ENCODE data around the gene NINJ1. TPM values are rescaled to one million over a fixed set of nuclear protein-coding genes. Genes with fewer than 3 reads are reported as not detected.

Gene NINJ1
- total RNA-seq, 1 experiment from 2014 or later: 71.0 TPM

DNA sequence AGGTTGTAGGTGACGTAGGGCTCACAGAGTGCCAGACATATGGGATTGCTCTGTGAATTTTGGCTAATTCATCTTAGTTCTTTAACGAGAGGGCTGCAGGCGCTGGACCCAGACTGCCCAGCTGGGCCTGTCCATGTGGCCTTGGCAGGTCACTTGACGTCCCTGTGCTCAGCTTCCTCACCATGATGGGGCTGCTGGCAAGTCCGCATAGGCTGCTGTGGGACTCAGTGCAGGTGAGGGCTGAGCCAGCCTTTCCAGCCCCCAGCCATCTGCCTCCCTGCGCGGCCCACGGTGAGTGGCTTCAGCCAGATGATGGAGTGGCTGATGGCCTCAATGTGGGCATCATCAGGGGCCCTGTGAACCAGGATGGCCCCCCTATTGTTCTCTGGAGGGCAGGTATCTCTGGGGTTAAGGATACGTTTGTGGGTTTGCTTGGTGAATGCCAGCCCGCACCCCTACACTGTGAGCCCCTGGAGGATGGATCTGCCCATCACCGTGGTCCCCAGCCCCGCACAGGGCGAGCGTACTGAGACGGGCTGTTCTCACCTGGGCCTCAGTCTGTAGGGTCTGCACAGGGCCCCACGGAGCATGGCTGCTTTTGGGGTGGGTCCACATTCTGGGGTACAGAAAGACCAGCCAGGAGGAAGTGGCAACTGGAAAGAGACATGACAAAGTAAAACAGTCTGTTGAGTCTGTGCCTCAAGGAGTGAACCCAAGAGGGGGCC is 34.3 kb downstream of the NINJ1 start:
- Histone ChIP-seq H3K36me3 (peaks cover 4% of the 10 kb centered on the region; the same call in 1 of the 2 replicates), H3K9me3 (no peaks in the 10 kb centered on the region), H3K4me3 (no peak overlapping the region), H3K27me3 (no peaks in the 10 kb centered on the region)
- no peak for DNase-seq

DNA sequence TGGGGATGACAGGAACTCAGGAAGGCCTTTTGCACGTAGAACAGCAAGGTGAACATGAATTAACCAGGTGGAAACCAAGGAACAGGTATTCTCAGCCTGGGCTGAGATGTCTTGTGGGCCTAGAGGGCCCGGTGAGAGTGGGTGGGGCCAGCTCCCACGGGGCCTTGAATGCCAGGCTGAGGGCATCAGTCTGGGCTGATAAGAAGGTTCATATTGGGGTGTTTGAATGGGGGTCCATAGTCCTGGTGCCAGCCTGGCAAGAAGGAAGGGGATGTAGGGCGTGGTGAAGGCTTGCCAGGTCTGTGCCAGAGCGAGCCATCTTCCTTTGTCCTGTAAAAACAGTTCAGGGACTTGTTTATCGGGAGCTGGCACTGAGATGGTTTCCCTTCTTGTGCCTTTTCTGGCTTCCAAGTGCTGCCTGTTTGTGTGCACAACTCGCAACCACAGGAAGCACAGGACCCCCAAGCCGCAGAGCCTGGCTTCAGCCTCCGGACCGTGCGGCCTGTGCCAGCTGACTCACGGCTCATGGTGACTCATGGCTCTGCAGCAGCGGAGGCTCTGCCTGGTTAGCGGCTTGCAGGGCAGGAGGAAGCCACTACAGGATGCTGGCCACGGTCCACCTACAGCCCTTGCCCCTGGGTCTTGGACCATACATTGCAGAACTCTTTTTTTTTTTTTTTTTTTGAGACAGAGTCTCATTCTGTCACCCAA is 35.7 kb downstream of the NINJ1 start:
- peak; percentile 99 for DNase-seq
- Histone ChIP-seq H3K27me3 (no peaks in the 10 kb centered on the region), H3K9me3 (no peaks in the 10 kb centered on the region), H3K36me3 (no peaks in the 10 kb centered on the region; the same call in 1 of the 2 replicates), H3K4me3 (0 out of 2 replicates have a peak overlapping the region, but pooled peaks have one; percentile 76)

DNA sequence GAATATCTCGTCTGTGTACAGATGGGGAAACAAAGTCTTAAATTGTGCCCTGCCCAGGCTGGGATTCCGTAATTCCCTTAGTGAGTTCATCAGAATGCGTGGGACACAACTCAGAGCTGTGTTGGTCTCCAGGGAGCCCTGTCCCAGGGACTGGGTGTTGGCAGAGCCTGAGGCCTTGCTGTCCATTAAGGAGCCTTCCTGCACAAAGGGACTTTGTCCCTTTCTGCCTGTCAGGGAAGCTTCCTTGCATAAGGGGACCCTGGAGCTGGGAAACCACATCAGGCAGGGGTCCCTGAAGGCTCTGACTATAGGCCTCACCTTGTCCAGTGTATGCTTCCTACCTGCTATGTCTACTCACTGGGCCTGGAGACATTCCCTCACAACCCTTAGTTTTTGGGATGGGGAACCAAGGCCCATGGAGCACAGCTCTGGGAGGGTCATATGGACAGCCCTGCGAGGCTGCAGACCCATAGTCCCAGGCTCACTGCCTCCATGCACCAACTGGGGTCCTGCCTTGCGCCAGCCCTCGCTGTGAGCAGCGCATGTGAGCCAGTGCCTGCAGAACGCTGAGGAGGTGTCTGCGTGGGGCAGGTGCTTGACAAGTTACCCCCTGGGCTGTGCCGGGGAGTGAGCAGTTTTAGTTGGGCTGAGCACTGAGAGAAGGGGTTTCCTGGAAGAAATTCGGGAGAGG is 36.4 kb downstream of the NINJ1 start:
- DNase-seq: no peak
- Histone ChIP-seq H3K9me3 (no peaks in the 10 kb centered on the region), H3K4me3 (peak overlapping the region; percentile 76), H3K27me3 (no peaks in the 10 kb centered on the region), H3K36me3 (no peaks in the 10 kb centered on the region; the same call in 1 of the 2 replicates)

DNA sequence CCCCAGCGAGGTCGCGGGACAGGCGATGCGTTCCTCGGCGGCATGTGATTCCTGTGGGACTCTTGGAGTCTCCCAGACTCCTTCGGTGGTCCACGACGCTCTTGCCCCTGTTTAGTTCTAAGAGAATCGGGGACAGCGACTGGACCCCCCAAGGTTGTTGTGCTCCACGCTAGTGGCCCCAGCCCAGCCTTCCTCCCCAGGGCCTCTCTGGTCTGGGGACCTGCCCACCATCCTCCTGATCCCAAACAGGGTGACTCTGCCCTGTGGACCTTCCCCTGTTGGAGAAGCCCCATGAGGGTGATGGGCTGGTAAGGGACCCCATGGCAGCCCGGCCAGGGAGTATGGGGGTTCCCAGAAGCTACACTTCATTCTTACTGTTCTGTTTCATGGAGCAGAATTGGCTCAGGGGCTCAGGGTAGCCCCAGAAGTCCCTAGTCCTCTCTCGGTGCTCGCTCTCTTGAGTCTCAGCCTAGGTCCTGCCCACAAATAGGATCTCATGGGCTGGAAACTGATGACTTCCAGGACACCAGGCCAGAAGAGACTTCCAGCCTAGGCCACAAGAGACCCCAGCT is 37.2 kb downstream of the NINJ1 start:
- Histone ChIP-seq H3K27me3 (no peaks in the 10 kb centered on the region), H3K4me3 (peak overlapping the region; percentile 76), H3K9me3 (peaks cover 2% of the 10 kb centered on the region; the same call in 1 of the 2 replicates), H3K36me3 (no peaks in the 10 kb centered on the region; the same call in 1 of the 2 replicates)
- no peak for DNase-seq

DNA sequence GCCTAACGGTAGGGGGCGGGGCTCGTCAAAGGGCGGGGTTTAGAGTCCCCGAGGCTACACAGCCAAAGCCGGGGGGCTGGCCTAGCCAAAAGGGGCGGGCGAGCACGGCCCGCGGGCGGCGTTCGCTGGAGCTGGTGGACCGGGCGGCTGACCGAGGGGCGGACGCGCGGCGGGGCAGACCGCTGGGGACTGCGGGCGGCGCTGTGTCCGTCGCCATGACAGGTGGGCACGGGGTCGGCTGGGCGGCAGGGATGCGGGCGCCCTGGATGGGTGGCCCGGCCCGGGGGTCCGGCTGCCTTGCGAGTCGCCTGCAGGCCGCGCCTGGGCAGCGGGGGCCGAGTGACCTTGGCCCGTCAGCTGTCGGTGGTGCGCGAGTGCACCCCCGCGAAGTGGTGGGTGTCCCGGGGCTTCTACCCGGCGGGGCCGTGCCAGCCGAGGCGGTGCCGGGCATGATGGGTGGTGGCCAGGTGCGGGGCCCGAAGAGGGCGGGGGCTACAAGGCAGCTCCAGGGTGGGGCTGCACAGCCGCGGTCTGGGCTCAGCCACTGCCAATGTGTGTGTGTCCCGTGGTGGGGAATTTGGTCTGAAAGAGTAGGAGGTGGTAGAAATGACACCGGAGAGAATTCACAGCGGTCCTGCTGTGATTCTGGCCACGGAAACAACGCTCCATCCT is 37.8 kb downstream of the NINJ1 start, which contains the start of gene CARD19:
TSS of gene CARD19 (plus strand) at position 87 of the 672 bp plus-strand sequence. CDS start at position 216, 129 bp downstream.
- peak; percentile 55 for DNase-seq
- no peaks in the 10 kb centered on the region for H3K27me3 ChIP-seq
- peak within 1 kb of the TSS; percentile 76 for H3K4me3 ChIP-seq
- no peaks in the 10 kb centered on the region; the same call in 1 of the 2 replicates for H3K36me3 ChIP-seq
- peaks cover 8% of the 10 kb centered on the region for H3K9me3 ChIP-seq

DNA sequence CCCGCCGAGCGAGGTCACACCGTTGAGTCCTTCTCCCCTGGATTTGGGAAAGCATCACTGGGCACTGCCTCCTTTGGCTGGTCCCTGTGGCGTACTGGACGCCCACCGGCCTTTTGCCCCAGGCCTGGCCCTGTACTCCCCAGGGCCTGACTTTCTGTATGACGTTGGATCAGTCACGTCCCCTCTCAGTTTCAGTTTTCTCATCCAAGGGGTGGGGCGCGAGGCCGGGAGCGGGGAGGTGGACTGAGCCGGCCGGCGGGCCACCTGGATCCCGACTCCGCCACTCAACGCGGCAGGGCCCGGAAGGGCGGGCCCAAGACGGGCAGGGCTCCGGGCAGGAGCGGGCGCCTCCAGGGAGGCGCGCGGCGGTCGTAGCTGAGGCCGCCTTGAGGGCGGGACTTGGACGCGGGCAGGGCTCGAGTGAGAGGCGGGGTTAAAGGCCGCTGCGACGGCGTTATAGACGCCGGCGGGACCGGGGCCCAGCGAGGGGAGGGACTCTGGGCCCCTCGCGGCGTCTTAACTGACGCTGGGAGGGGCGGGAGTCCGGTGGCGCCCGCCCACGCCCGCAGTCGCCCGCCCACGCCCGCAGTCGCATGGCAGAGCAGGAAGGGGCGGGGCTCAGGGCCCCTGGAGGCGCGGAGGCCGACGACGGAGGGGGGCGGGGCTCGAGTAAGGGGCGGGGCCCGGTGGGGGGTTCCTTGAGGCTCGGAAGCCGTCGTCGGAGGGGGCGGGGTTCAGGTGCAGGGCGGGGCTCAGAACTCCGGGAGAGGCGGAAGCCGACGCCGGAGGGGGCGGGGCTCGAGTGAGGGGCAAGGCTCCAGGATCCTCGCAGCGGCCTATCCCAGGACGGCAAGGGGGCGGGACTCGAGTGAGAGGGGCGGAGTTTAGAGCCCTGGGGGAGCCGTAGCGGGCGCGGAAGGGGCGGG is 38.6 kb downstream of the NINJ1 start:
- Histone ChIP-seq H3K4me3 (peak overlapping the region; percentile 76), H3K27me3 (no peaks in the 10 kb centered on the region), H3K36me3 (no peaks in the 10 kb centered on the region; the same call in 1 of the 2 replicates), H3K9me3 (peaks cover 10% of the 10 kb centered on the region)
- peak; percentile 98 for DNase-seq

DNA sequence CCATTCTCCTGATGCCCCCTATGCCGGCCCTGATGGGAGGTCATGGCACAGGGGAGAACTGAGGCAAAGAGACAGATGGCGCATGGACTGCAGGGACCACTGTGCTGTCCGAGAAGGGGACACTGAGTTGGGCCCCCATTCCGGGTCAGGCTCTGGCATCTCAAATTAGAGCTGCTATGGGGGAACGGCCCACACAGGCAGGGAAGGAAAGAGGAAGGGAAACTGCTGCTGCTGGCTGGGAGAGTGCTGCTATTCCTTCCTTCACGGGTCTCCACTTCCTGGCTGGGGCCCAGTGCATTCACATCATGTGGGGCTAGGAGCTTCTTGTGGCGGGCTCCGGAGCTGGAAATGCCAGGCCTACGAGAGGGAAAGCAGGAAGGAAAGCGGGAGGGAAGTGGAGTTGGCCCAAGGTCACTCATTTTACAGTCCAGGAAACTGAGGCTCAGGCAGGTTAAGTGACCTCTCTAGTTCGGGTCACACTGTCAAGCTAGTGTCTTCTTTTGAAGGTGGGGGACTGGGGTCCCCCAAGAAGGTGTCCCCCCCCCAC is 39.3 kb downstream of the NINJ1 start:
- no peak for DNase-seq
- no peaks in the 10 kb centered on the region for H3K36me3 ChIP-seq
- peaks cover 12% of the 10 kb centered on the region for H3K9me3 ChIP-seq
- no peaks in the 10 kb centered on the region for H3K27me3 ChIP-seq
- H3K4me3 ChIP-seq: peak overlapping the region; percentile 42

DNA sequence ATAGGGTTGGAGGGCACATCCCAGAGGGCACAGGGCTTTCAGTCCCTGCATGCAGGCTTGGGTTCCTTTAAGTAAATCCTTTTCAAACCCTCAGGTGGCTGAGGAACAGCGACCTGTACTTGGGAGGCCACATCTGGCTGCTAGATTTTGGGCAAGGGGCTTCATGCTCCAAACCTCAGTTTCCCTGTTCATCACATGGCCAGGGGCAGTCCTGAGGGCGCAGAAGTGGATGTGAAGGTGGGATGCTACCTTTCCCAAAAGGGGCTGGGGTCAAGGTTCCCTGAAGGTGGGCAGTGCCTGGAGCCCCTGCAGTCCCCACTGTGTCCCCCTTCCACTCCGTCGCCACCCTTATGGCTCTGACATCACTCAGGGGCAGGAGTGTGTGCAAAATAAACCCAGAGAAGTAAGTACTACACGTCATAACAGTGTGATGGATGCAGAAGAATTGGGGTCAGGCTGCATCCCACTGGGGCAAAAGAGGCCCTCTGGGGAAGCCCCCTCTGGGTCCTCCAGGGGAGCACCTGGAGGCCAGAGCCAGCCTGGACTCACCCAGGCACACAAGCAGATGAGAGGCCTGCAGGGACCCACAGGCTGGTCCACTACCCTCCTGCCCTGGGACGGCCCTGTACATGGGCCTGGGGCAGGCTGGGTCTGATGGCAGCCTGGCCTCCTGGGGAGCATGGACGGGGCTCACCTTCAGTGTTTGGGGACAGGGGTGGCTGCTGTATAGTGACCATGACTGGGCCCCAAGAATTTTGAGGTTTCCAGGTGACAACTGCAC is 40.0 kb downstream of the NINJ1 start:
- H3K36me3 ChIP-seq: no peaks in the 10 kb centered on the region
- H3K4me3 ChIP-seq: no peak overlapping the region
- DNase-seq: no peak
- peaks cover 12% of the 10 kb centered on the region for H3K9me3 ChIP-seq
- H3K27me3 ChIP-seq: no peaks in the 10 kb centered on the region

DNA sequence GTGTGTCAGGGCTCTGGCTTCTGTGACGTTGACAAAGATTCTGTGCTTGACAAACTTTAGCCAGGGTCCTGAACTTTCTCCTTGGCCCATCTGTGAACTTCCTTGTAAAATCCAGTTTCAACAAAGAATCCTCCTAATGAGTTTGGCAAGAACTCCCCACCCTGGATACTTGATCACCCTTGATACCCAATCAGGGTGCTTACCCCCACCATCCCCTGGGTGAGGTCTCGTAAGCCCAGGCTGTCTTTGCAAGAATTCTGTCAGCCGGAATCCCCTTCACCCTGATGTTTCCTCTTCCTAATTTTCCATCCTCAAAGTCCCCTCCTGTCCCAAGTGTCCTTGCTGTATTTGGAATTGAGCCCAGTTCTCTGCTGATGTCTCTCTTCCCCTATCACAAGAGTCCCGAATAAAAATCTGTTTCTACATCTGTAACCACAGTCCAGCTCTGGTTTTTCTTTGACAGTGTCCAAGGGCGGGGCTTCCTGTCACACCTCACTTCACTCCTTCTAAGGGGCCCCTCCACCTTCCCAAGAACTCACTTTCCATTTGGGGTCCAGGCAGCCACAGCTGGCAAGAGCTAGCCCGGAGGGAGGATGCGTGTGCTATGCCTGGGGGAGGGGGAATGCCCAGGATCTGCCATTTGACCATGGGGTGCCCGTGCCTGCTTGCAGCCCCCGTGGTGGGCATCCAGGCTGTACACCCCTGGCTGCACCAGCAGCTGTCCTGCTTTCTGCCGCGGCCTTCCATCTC is 40.7 kb downstream of the NINJ1 start:
- Histone ChIP-seq H3K4me3 (no peak overlapping the region), H3K36me3 (no peaks in the 10 kb centered on the region), H3K27me3 (no peaks in the 10 kb centered on the region), H3K9me3 (peaks cover 12% of the 10 kb centered on the region)
- DNase-seq: no peak

DNA sequence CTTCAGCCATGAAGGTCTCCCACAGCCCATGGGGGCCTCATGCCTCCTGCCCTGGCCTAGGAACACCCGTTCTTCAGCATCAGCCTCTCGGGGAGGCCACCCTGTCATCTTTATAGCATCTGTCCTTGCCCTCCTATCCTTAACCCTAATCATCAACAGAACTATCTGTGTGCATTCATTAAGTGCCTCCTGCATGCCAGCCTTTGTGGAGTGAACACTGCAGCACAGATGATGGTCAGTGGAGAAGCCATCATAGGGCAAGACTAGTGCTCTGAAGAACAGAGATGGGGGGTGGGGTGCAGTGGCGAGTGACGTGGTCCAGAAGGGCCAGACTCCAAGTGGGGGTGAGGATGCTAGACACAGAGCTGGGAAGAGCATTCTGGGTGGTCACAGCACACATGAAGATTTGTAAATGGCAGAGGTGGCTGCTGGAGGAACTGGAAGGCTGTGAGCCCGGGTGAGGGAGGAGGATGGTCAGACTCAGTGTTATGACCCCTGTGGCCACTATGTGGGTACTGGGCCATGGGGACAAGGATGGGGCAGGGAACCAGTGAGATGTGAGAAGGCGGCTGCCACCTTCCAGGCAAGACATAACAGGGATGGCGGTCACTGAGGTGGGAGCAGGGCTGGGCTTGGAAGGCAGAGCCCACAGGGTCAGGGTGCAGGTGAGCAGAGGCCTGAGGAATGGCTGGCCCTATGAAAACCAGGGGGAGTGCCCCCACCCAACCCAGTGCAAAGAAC is 41.6 kb downstream of the NINJ1 start:
- no peak for DNase-seq
- peaks cover 12% of the 10 kb centered on the region for H3K9me3 ChIP-seq

DNA sequence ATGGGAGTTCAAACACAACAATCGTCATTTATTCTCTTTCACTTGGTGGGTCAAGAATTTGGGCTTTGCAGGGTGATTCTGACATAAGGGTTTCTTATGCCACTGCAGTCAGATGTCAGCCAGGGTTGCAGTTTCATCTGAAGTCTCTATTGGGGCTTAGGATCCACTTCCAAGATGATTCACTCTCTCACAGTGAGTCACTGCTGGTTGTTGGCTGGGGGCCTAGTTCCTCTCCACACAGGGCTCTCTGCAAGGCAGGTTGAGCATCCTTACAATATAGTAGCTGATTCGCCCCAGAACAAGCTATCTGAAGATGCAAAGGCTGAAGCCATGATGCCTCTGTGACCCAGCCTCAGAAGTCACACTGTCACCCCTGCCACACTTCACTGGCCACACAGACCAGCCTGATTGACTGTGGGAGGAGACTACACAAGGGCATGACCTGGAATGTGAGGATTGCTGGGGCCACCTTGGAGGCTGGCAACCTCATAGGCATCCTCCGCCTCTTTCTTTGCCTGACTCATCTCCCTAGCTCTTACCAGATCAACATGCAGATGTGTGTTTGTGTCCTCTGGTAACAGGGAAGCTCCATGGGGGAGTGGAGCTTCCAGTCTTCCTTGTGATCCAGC is 42.5 kb downstream of the NINJ1 start:
- no peaks in the 10 kb centered on the region for H3K27me3 ChIP-seq
- peak; percentile 70 for DNase-seq
- H3K4me3 ChIP-seq: no peak overlapping the region
- no peaks in the 10 kb centered on the region for H3K36me3 ChIP-seq
- peaks cover 12% of the 10 kb centered on the region for H3K9me3 ChIP-seq

More for the DNA sequence above, 41.6 kb downstream of the NINJ1 start:
- H3K27me3 ChIP-seq: no peaks in the 10 kb centered on the region
- H3K36me3 ChIP-seq: no peaks in the 10 kb centered on the region
- no peak overlapping the region for H3K4me3 ChIP-seq

DNA sequence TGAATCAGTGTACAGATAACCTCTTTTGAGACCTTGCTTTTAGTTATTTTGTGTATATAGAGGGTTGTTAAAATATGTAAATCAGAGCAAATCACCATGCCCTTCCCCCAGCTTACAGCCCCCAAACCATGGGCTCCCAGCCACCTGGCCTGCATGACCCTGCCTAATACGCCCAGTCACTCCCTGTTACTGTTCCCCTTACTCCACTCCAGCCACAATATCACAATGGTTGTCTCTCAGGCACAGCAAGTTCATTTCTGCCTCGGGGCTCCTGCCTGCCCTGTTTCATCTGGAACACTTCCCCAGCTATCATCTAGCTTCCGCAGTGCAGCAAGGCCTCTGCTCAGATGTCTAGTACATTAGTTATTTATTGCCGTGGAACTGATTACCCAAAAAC is 43.0 kb downstream of the NINJ1 start:
- H3K9me3 ChIP-seq: peaks cover 12% of the 10 kb centered on the region
- DNase-seq: no peak
- no peaks in the 10 kb centered on the region for H3K27me3 ChIP-seq
- no peaks in the 10 kb centered on the region for H3K36me3 ChIP-seq
- no peak overlapping the region for H3K4me3 ChIP-seq

DNA sequence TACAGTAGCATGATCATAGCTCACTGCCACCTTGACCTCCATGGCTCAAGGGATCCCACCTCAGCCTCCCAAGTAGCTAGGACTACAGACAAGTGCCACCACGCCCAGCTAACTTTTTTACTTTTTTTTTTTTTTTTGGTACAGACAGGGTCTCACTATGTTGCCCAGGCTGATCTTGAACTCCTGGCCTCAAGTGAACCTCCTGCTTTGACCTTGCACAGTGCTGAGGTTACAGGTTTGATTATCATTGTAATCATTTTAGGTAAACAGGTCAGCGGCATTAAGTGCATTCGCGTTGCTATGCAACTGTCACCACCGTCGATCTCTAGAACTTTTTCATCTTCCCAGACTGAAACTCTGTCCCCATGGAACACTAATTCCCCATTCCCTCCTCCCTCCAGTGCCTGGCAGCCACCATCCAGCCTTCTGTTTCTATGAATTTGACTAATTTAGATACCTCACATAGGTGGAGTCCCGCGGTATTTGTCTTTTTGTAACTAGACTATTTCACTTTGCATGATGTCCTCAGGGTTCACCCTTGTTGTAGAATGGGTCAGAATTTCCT is 43.9 kb downstream of the NINJ1 start:
- no peak for DNase-seq
- no peaks in the 10 kb centered on the region for H3K36me3 ChIP-seq
- H3K9me3 ChIP-seq: peaks cover 12% of the 10 kb centered on the region
- no peak overlapping the region for H3K4me3 ChIP-seq
- H3K27me3 ChIP-seq: no peaks in the 10 kb centered on the region

Data from MG63 (cell line).